ENCODE data around the gene ABLIM2.

GRCh38 chr4:8083086-8083825 lies 75.4 kb downstream of the ABLIM2 start:
- TF ChIP-seq CTCF (IDR thresholded peaks at IDR 0.05), result no peak
- TF ChIP-seq POLR2A (IDR thresholded peaks at IDR 0.05), result no peak
